Ovary (tissue), 3 donors: ENCODE data around the gene COL24A1.

Experiments used
- CTCF ChIP-seq, 3 donors: fragments of 450-650 bp in 2 of 3; fragments of 200-600 bp in 1 of 3; IDR thresholded peaks; one replicate each; pipeline versions ENCODE4 v1.5.1 to v1.8.0; 2016 to 2022; ENCODE audit warnings: antibody characterized with exemption in 3 of 3, mild to moderate bottlenecking in 1 of 3
- EP300 ChIP-seq: sonication (generic); formaldehyde crosslinking; IDR thresholded peaks from one replicate; pipeline ENCODE4 v1.6.1; 2017; ENCODE audit warnings: antibody characterized with exemption
- POLR2A ChIP-seq: fragments of 450-650 bp; IDR thresholded peaks from one replicate; pipeline ENCODE4 v1.6.1; 2017; ENCODE audit warnings: antibody characterized with exemption, mild to moderate bottlenecking, moderate library complexity
- donor health status: DM: no; HTN: no; CAD: no.

- TF ChIP-seq POLR2A, result no peak
- TF ChIP-seq CTCF (IDR thresholded peaks at IDR 0.05), result no peak
- no peak for TF ChIP-seq EP300
Observed at GRCh38 chr1:85746777-85747176, 409.8 kb downstream of the COL24A1 start.
